ENCODE data around the gene JAKMIP1. TPM values are rescaled to one million over a fixed set of nuclear protein-coding genes. Genes with fewer than 3 reads are reported as not detected.
"Not testable (repeated sequence)": the region's sequence is repeated elsewhere in the genome, so short reads cannot be mapped to it uniquely, and the experiment has no call there.

JAKMIP1 gene
- total RNA-seq, 1 donor from 2014 or later = 0.76 TPM

- no peak for DNase-seq (ENCODE audit: low spot score)
- ATAC-seq = no peak
- intact Hi-C loops (cut with DNase I) = no loop called here
Measured at GRCh38 chr4:6017030-6017429, 183.3 kb downstream of the JAKMIP1 start.

DNA sequence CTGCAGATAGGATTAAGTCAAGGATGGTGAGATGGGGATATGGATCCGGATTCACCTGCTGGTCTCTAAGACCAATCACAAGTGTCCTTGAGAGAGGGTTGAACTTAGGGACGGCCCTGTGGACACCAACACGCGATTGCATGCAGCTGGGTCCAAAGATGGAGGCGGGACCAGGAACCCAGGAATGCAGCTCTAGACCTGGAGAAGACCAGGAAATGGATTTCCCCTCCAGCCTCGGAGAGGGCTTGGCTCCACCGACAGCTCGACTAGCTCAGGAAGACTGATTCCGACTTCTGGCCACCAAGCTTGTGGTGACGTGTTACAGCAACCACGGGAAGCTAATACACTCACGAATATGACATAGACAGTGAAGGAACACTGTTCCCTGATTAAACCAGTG, 186.8 kb downstream of the JAKMIP1 start:
- no peak for ATAC-seq
- DNase-seq (ENCODE audit: low spot score) = no peak
- intact Hi-C loops (cut with DNase I) = no loop called here

GRCh38 chr4:6012200-6012599, 188.1 kb downstream of the JAKMIP1 start:
- intact Hi-C loops (cut with DNase I) = no loop called here
- DNase-seq (ENCODE audit: low spot score) (no peak), ATAC-seq (no peak)

- DNase-seq (ENCODE audit: low spot score) (no peak), ATAC-seq (no peak)
- intact Hi-C loops (cut with DNase I) = no loop called here
Measured at GRCh38 chr4:6011686-6012085, 188.7 kb downstream of the JAKMIP1 start.

DNA sequence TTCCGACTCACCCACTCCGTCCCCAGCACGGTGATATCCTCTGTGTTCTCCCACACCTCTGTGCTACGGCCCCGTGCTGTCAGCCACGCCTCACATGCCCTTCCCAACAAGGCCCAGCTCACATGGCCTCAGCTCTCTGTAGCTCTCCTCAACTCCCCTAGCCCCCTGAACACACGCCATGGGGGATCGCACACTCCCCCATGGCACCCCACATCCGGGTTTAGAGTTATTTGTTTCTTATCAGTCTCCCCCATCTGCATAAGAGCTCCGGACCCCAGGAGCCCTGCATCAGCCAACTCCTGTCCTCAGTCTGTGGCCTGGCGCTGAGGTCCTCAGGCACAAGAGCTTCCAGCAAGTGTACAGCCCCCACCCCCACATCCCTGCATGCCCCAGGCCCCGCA, 189.1 kb downstream of the JAKMIP1 start:
- ATAC-seq (no peak), DNase-seq (ENCODE audit: low spot score) (no peak)
- intact Hi-C loops (cut with DNase I) = no loop called here

- intact Hi-C loops (cut with DNase I) = no loop called here
- ATAC-seq (no peak), DNase-seq (ENCODE audit: low spot score) (no peak)
Measured at GRCh38 chr4:6010789-6011188, 189.6 kb downstream of the JAKMIP1 start.

GRCh38 chr4:6009452-6009851, 190.9 kb downstream of the JAKMIP1 start:
- no peak for ATAC-seq
- DNase-seq (ENCODE audit: low spot score) = no peak
- intact Hi-C loops (cut with DNase I) = no loop called here

DNA sequence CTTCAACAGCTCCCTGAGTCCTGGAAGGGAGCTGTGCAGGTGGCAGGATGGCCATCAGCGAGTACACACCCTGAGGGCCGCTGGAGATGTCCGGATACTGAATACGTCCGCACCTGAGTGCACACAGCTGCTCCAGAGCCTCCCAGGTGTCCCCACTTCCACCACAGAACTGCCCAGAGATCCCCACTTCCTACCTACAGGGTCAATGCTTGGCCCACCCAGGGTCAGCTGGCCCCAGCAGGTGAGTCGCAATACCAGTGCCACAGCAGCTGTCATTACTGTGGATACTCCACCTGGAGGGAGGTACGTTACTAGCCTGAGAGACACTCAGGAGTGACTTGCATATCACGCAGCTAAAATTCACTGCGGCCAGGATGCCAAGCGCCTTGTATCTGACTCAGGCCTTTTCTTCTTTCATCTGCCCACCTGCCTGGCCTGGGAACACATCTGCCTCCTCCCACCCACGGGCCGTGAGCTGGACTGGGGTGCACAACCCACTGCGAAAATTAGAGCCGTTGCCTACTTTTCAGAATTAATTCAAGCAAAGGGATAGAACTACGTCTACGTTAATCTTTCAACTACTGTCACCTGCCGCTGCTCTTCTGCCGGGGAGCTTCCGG, 191.5 kb downstream of the JAKMIP1 start:
- DNase-seq (ENCODE audit: low spot score) (no peak), ATAC-seq (no peak)
- intact Hi-C loops (cut with DNase I) = no loop called here

DNA sequence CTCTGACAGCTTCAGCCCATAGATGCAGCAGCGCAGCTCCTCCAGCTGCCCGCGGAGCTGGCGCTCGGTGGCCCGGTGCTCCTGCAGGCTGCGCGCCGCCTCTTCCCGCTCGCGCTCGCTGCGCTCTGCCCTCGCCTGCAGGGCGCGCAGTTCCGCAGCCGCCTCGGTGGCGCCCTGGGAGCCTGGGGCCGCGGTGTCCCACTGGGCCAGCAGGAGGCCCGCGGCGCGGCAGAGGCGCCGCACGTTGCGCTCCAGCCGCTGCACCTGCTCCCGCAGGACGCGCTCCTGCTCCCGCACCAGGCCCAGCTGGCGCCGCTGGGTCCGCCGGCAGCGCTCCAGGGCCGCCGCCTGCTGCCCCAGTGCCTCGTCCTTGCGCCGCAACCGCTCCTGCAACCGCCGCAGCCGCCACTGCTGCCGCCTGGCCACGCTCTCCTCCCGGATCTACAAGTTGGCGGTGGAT, 192.2 kb downstream of the JAKMIP1 start:
- intact Hi-C loops (cut with DNase I) = no loop called here
- DNase-seq (ENCODE audit: low spot score) = no peak

DNA sequence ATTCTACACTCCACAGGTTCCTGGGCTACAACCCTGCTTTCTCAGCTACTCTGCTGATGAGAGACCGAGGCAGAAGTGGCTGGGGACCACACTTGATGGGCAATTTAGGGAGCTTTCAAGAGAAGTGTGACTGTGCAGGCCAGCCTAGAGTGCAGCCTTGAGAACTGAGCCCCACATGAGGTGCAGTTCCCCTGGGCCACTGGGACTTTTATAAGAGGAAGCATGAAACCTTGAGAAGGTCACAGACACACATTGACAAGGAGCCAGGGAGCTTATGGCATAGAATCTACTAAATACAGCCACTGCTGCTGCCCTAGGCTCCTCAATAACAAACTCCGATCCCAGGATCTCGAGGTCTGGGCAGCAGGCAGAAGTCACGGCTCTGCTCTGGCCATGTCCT, 195.2 kb downstream of the JAKMIP1 start:
- ATAC-seq = no peak

More for the DNA sequence above, 192.2 kb downstream of the JAKMIP1 start:
- no peak for ATAC-seq

GRCh38 chr4:6003485-6003884, 196.9 kb downstream of the JAKMIP1 start:
- DNase-seq (ENCODE audit: low spot score); ATAC-seq; intact Hi-C loops (cut with DNase I): not testable (repeated sequence)

More for the DNA sequence above, 195.2 kb downstream of the JAKMIP1 start:
- no peak for DNase-seq (ENCODE audit: low spot score)
- intact Hi-C loops (cut with DNase I) = no loop called here

DNA sequence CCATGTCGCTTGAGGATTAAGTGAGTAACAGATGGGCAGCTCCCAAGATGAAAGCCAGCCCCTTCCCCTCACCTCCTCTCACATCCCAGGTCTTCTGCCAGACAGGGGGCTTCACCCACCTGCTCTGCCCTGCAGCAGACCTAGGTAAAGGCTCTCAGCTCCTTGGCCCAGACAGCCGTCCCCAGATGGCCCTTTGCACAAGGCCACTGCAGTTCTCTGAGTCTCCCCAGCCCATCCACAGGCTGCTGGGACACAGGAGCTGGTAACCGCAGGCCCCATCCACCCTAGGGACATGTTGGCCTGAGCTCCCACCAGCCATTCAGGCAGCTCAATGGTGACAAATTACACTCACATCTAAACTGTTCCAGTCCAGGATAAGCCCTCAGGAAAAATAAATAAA, 197.4 kb downstream of the JAKMIP1 start:
- no peak for DNase-seq (ENCODE audit: low spot score)
- ATAC-seq = no peak
- intact Hi-C loops (cut with DNase I) = no loop called here

GRCh38 chr4:6002492-6002833, 197.9 kb downstream of the JAKMIP1 start:
- ATAC-seq (no peak), DNase-seq (ENCODE audit: low spot score) (peak; percentile 46)
- intact Hi-C loops (cut with DNase I) = no loop called here

- intact Hi-C loops (cut with DNase I) = no loop called here
- ATAC-seq (no peak), DNase-seq (ENCODE audit: low spot score) (peak; percentile 13)
Measured at GRCh38 chr4:6001680-6002491, 198.5 kb downstream of the JAKMIP1 start.

GRCh38 chr4:5999830-6000365, 200.5 kb downstream of the JAKMIP1 start:
- DNase-seq (ENCODE audit: low spot score) (peak; percentile 12), ATAC-seq (no peak)
- intact Hi-C loops (cut with DNase I) = no loop called here

GRCh38 chr4:5999356-5999755, 201.0 kb downstream of the JAKMIP1 start:
- DNase-seq (ENCODE audit: low spot score) = no peak
- no peak for ATAC-seq
- intact Hi-C loops (cut with DNase I) = no loop called here

GRCh38 chr4:5998333-5998936, 201.9 kb downstream of the JAKMIP1 start:
- peak; percentile 68 for DNase-seq (ENCODE audit: low spot score)
- ATAC-seq = peak; percentile 62
- intact Hi-C loops (cut with DNase I) = no loop called here

GRCh38 chr4:5996641-5997040, 203.7 kb downstream of the JAKMIP1 start:
- DNase-seq (ENCODE audit: low spot score) = no peak
- intact Hi-C loops (cut with DNase I) = no loop called here
- ATAC-seq = no peak

DNA sequence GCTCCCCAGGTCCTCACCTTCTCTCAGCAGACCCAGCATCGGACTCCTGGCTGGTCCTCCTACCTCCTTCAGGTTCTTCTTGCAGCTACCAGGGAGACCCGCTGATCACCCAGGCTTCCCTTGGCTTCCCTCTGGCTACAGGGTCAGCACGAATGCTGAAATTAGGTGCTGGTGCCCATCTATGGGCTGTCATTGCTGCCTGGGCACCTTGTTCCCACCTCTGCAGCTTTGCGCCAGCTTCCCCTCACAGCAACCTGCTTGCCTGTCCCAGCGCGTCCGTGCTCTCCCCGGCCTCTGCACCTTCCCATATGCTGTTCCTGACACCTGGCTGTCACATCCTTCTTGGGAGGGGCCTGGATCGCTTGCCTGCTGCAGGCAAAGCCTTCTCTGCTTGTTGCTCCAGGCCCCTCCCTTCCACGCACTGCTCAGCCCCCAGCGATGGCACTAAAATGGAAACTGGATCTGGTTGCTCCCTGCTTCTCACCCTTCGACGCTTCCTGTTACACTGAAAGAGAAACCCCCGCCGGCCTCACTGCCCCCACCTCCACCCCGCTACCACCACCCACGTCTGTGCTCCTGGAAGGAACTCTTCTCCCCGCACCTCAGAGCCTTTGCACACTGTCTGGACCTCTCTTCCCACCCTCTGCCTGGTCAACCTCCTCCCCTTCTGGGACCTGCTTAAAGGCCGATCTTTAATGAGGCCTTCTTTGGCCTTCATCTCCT, 204.3 kb downstream of the JAKMIP1 start:
- intact Hi-C loops (cut with DNase I) = no loop called here
- no peak for ATAC-seq
- peak; percentile 32 for DNase-seq (ENCODE audit: low spot score)
